Measurements from ENCODE around the gene PRSS23.

- TF ChIP-seq CTCF (IDR thresholded peaks at IDR 0.05) (no peak), POLR2A (IDR thresholded peaks at IDR 0.05) (no peak)
Observed at GRCh38 chr11:86753459-86753858, 46.9 kb upstream of the PRSS23 start.

All from right lobe of liver (tissue), 4 donors.